Liver (tissue), 9 donors: ENCODE results near the gene CBR1. TPM values are rescaled to one million over a fixed set of nuclear protein-coding genes. Genes with fewer than 3 reads are reported as not detected.

Experiments used
- DNase-seq: peaks from one replicate; pipeline ENCODE4 v3.0.0-alpha.2; 2017; ENCODE audit warnings: low spot score
- H3K27ac ChIP-seq, 2 donors: one replicate each; pipeline ENCODE4 v1.7.0; 2013; ENCODE audit warnings: inconsistent platforms in 2 of 2, low read length in 2 of 2, control low read depth in 1 of 2, low read depth in 1 of 2, mild to moderate bottlenecking in 1 of 2
- H3K27me3 ChIP-seq, 4 donors: one replicate each; pipeline versions ENCODE4 v1.6.1 to v1.7.0; 2013; ENCODE audit warnings: low read length in 3 of 4, inconsistent platforms in 1 of 4, mild to moderate bottlenecking in 1 of 4, moderate library complexity in 1 of 4; ENCODE audit not compliant: control insufficient read depth in 4 of 4, insufficient read depth in 4 of 4
- H3K36me3 ChIP-seq, 4 donors: one replicate each; pipeline versions ENCODE4 v1.6.1 to v1.7.0; 2013; ENCODE audit warnings: low read length in 3 of 4, mild to moderate bottlenecking in 3 of 4, low read depth in 1 of 4, moderate library complexity in 1 of 4; ENCODE audit not compliant: control insufficient read depth in 4 of 4, insufficient read depth in 3 of 4
- H3K4me1 ChIP-seq, 4 donors: one replicate each; pipeline versions ENCODE4 v1.6.1 to v1.7.0; 2013; ENCODE audit warnings: low read length in 3 of 4, mild to moderate bottlenecking in 3 of 4, moderate library complexity in 1 of 4; ENCODE audit not compliant: control insufficient read depth in 4 of 4, insufficient read depth in 4 of 4
- H3K4me3 ChIP-seq, 3 donors: one replicate each; pipeline versions ENCODE4 v1.6.1 to v1.7.0; 2013; ENCODE audit warnings: low read length in 3 of 3, control low read depth in 1 of 3, low read depth in 1 of 3, mild to moderate bottlenecking in 1 of 3
- H3K9ac ChIP-seq, 2 donors: one replicate each; pipeline ENCODE4 v1.7.0; 2013; ENCODE audit warnings: low read length in 2 of 2, mild to moderate bottlenecking in 2 of 2, moderate library complexity in 2 of 2, control low read depth in 1 of 2, low read depth in 1 of 2
- H3K9me3 ChIP-seq, 4 donors: one replicate each; pipeline versions ENCODE4 v1.6.1 to v1.7.0; 2013; ENCODE audit warnings: low read length in 3 of 4; ENCODE audit not compliant: control insufficient read depth in 4 of 4
- EGR1 ChIP-seq, 2 donors: IDR thresholded peaks; 2 replicates each; pipeline ENCODE4 v1.6.1; 2016 to 2018; ENCODE audit warnings: antibody characterized with exemption in 2 of 2, low read depth in 2 of 2
- FOXA1 ChIP-seq: IDR thresholded peaks from 2 replicates; pipeline ENCODE4 v1.6.1; 2016; ENCODE audit warnings: antibody characterized with exemption
- FOXA2 ChIP-seq: IDR thresholded peaks from 2 replicates; pipeline ENCODE4 v1.6.1; 2016; ENCODE audit warnings: antibody characterized with exemption
- HNF4A ChIP-seq, 2 donors: conservative IDR thresholded peaks; 2 replicates each; pipeline ENCODE4 v1.6.1; 2016; ENCODE audit warnings: antibody characterized with exemption in 2 of 2, mild to moderate bottlenecking in 2 of 2
- HNF4G ChIP-seq: IDR thresholded peaks from 2 replicates; pipeline ENCODE4 v1.6.1; 2016; ENCODE audit warnings: antibody characterized with exemption
- JUND ChIP-seq, 2 donors: IDR thresholded peaks; 2 replicates each; pipeline ENCODE4 v1.6.1; 2016; ENCODE audit warnings: antibody characterized with exemption in 2 of 2
- MAX ChIP-seq: IDR thresholded peaks from 2 replicates; pipeline ENCODE4 v1.6.1; 2016; ENCODE audit warnings: antibody characterized with exemption
- NR2F2 ChIP-seq: IDR thresholded peaks from 2 replicates; pipeline ENCODE4 v1.6.1; 2016; ENCODE audit warnings: antibody characterized with exemption
- RAD21 ChIP-seq, 2 donors: IDR thresholded peaks; 2 replicates each; pipeline ENCODE4 v1.6.1; 2016; ENCODE audit warnings: antibody characterized with exemption in 2 of 2, mild to moderate bottlenecking in 2 of 2
- REST ChIP-seq: IDR thresholded peaks from 2 replicates; pipeline ENCODE4 v1.6.1; 2016; ENCODE audit warnings: antibody characterized with exemption, mild to moderate bottlenecking
- RXRA ChIP-seq, 2 donors: IDR thresholded peaks; 2 replicates each; pipeline ENCODE4 v1.6.1; 2017 to 2018; ENCODE audit warnings: antibody characterized with exemption in 2 of 2, mild to moderate bottlenecking in 1 of 2
- SP1 ChIP-seq: IDR thresholded peaks from 2 replicates; pipeline ENCODE4 v1.6.1; 2018; ENCODE audit warnings: antibody characterized with exemption, mild to moderate bottlenecking
- TAF1 ChIP-seq: conservative IDR thresholded peaks from 2 replicates; pipeline ENCODE4 v1.6.1; 2016; ENCODE audit warnings: antibody characterized with exemption, mild to moderate bottlenecking
- YY1 ChIP-seq: IDR thresholded peaks from 2 replicates; pipeline ENCODE4 v1.6.1; 2016; ENCODE audit warnings: antibody characterized with exemption, mild to moderate bottlenecking
- ZBTB33 ChIP-seq: IDR thresholded peaks from 2 replicates; pipeline ENCODE4 v1.6.1; 2016; ENCODE audit warnings: antibody characterized with exemption
- WGBS: extraction: QIAGEN DNeasy Blood & Tissue Kit; methylation state at CpG from one replicate; pipeline ENCODE4 v1.1.7; 2013; 5-methylcytosine and 5-hydroxymethylcytosine counted together
- polyA plus RNA-seq, 2 donors: library from polyadenylated mRNA; stranded (reverse) in 1 of 2; unstranded in 1 of 2; fragments of 200-250 nt in 1 of 2; fragments of >200 nt in 1 of 2; fragmentation: Nextera tagmentation in 1 of 2; extraction: Ambion mirVana in 1 of 2; gene quantifications; one replicate each; pipeline versions ENCODE4 v1.2.1 to v1.2.3, GENCODE V29; 2013 to 2015
- total RNA-seq, 2 donors: library from RNA; depleted of rRNA; stranded (reverse); fragments of >200 nt; gene quantifications; one replicate each; pipeline ENCODE4 v1.2.3, GENCODE V29; 2014
- TF ChIP-seq, protein P1 (sequence below): fragments of 150-350 bp; IDR thresholded peaks from 2 replicates; pipeline ENCODE4 v1.5.1; 2017; ENCODE audit warnings: improper control_type of control experiment, low read depth, low read length; ENCODE audit not compliant: missing input control
- donor health status: healthy.
- donor health status: healthy.
- donor health status: healthy.
- donor health status: healthy.
- donor health status: healthy.

CBR1 gene
- total and polyA plus RNA-seq, 4 donors = 94.2 to 218 (median 178) TPM

DNA sequence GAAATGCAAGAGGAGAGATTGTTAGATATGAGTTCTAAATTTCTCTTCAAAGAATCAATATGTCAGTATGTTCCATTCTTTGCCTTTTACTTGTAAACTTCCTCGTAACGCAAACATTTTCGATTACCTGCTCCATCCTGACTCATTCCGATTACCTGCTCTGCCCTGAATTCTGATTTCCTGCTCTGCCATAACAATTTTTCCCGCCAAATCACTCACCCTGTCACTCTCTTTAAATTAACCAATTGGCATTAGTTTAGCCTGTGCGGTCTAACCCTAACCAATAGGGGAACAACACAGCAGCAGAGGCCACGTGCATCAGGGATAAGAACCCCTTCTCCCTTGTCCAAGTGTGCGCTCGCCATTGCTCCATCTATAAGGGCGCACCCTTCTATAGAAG is 40.0 kb downstream of the CBR1 start (continued):
- TF ChIP-seq, protein P1, sequence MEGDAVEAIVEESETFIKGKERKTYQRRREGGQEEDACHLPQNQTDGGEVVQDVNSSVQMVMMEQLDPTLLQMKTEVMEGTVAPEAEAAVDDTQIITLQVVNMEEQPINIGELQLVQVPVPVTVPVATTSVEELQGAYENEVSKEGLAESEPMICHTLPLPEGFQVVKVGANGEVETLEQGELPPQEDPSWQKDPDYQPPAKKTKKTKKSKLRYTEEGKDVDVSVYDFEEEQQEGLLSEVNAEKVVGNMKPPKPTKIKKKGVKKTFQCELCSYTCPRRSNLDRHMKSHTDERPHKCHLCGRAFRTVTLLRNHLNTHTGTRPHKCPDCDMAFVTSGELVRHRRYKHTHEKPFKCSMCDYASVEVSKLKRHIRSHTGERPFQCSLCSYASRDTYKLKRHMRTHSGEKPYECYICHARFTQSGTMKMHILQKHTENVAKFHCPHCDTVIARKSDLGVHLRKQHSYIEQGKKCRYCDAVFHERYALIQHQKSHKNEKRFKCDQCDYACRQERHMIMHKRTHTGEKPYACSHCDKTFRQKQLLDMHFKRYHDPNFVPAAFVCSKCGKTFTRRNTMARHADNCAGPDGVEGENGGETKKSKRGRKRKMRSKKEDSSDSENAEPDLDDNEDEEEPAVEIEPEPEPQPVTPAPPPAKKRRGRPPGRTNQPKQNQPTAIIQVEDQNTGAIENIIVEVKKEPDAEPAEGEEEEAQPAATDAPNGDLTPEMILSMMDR = no peak

- no peak for TF ChIP-seq TAF1
- TF ChIP-seq, protein P1 = no peak
- no peak for TF ChIP-seq MAX
- no peak for TF ChIP-seq RAD21 (IDR thresholded peaks at IDR 0.05)
- H3K9ac ChIP-seq = no peak overlapping the region
- 76% methylated on average over 8 of the region's 8 CpGs for WGBS
- no peak overlapping the region for H3K27ac ChIP-seq
- H3K9me3 ChIP-seq = no peaks in the 10 kb centered on the region
- DNase-seq = no peak
- no peaks in the 10 kb centered on the region for H3K36me3 ChIP-seq
- H3K4me3 ChIP-seq = no peak overlapping the region
- H3K4me1 ChIP-seq = peaks cover 0 to 7% (median 3%) of the 10 kb centered on the region in 4 donors
- no peaks in the 10 kb centered on the region for H3K27me3 ChIP-seq
Observed at GRCh38 chr21:36111238-36111637, 41.4 kb downstream of the CBR1 start.

DNA sequence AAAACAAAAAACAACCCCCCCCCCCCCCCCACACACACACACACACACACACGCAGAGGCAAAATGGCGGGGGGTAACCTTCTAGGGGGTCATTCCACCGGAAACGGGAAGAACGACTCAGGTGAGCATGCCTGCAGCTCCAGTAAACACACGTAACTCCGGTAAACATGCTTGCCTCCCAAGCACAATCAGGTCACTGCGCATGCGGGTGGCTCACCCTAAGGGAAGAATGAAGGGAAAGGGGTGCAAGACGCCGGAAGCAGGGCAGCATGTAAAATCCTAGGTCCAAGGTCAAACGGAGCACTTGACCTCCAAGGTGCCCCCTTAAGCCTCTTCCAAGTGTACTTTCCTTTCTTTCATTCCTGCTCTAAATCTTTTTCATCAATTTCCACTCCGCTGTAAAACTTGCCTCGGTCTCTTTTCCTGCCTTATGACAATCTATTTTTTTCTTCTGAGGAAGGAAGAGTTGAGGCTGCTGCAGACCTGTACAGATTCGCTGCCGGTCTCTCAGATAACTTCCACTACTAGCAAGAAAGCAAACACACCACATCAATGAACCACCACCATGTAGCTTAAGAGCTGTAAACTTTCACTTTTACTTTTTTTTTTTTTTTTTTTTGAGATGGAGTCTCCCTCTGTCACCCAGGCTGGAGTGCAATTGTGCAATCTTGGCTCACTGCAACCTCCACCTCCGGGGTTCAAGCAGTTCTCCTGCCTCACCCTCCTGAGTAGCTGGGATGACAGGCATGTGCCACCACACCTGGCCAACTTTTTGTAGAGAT is 44.0 kb downstream of the CBR1 start:
- H3K27ac ChIP-seq = peak overlapping the region; percentile 80 to 90
- H3K9ac ChIP-seq = no peak overlapping the region
- DNase-seq = peak; percentile 44
- H3K4me1 ChIP-seq = peaks cover 0 to 7% (median 3%) of the 10 kb centered on the region in 4 donors
- WGBS = 29% methylated on average over 17 of the region's 17 CpGs
- no peaks in the 10 kb centered on the region for H3K27me3 ChIP-seq
- no peaks in the 10 kb centered on the region for H3K9me3 ChIP-seq
- H3K36me3 ChIP-seq = no peaks in the 10 kb centered on the region
- H3K4me3 ChIP-seq = peak overlapping the region; percentile 6 to 44 (median 14)
- TF ChIP-seq TAF1 (no peak), FOXA2 (peak; percentile 69), SP1 (peak; percentile 23), HNF4A (conservative IDR thresholded peaks at IDR 0.05) (peak; percentile 35 to 43), EGR1 (IDR thresholded peaks at IDR 0.05; ENCODE audit: low read depth in 2 of 2) (no peak), RAD21 (IDR thresholded peaks at IDR 0.05) (no peak), NR2F2 (no peak), ZBTB33 (no peak), YY1 (peak; percentile 86), JUND (IDR thresholded peaks at IDR 0.05) (no peak), RXRA (IDR thresholded peaks at IDR 0.05) (peak; percentile 48 to 61), MAX (peak; percentile 34), HNF4G (no peak), REST (peak; percentile 27), FOXA1 (peak; percentile 24)
- TF ChIP-seq, protein P1 = no peak
